ENCODE results near the gene PLAGL2.

The PLAGL2 gene

GRCh38 chr20:32158351-32158750, 49.2 kb downstream of the PLAGL2 start:
- H3K4me3 ChIP-seq (replicated peaks; ENCODE audit: low read depth, low read length), result no peak overlapping the region
- TF ChIP-seq, protein P1, sequence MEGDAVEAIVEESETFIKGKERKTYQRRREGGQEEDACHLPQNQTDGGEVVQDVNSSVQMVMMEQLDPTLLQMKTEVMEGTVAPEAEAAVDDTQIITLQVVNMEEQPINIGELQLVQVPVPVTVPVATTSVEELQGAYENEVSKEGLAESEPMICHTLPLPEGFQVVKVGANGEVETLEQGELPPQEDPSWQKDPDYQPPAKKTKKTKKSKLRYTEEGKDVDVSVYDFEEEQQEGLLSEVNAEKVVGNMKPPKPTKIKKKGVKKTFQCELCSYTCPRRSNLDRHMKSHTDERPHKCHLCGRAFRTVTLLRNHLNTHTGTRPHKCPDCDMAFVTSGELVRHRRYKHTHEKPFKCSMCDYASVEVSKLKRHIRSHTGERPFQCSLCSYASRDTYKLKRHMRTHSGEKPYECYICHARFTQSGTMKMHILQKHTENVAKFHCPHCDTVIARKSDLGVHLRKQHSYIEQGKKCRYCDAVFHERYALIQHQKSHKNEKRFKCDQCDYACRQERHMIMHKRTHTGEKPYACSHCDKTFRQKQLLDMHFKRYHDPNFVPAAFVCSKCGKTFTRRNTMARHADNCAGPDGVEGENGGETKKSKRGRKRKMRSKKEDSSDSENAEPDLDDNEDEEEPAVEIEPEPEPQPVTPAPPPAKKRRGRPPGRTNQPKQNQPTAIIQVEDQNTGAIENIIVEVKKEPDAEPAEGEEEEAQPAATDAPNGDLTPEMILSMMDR (IDR thresholded peaks at IDR 0.05; ENCODE audit: low read depth, low read length, missing control alignments), result no peak
- DNase-seq (ENCODE audit: extremely low read depth, low read depth), result no peak

DNA sequence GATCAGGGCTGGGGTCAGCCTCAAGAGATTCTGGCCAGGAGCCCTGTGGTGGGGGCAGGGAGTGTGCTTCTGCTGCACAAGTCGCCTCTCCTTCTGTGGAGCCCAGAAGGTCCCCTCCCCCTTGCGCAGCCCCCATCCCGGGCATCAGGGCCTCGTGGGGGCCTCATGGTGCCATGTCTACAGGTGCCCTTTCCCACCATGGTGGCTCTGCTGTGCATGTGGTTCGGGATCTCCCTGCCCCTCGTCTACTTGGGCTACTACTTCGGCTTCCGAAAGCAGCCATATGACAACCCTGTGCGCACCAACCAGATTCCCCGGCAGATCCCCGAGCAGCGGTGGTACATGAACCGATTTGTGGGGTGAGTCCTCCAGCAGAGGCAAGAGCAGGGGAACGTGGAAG, 49.9 kb downstream of the PLAGL2 start:
- H3K4me3 ChIP-seq (replicated peaks; ENCODE audit: low read depth, low read length), result no peak overlapping the region
- no peak for DNase-seq (ENCODE audit: extremely low read depth, low read depth)
- TF ChIP-seq, protein P1 (IDR thresholded peaks at IDR 0.05; ENCODE audit: low read depth, low read length, missing control alignments), result no peak

GRCh38 chr20:32155017-32155981, 52.2 kb downstream of the PLAGL2 start:
- DNase-seq (ENCODE audit: extremely low read depth, low read depth), result peak; percentile 38
- TF ChIP-seq, protein P1 (IDR thresholded peaks at IDR 0.05; ENCODE audit: low read depth, low read length, missing control alignments), result peak; percentile 22
- H3K4me3 ChIP-seq (replicated peaks; ENCODE audit: low read depth, low read length), result no peak overlapping the region

DNA sequence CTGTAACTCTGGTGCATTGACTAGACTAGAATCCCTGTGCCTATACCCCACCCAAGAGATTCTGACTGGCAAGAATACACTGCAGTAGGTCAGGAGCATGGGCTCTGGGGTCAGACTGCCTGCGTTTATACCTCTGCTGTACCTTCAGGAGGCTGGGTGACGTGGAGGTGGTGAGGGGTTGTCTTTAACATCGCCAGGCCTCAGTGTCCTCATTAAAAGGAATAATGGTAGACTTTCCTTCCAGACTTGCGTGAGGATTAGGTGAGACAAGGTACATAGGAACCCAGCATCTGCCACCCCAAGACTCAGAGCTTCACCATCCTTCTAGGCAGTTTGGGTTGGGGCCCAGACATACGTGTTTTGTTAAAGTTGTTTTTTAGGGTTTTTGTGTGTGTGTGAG, 53.8 kb downstream of the PLAGL2 start:
- DNase-seq (ENCODE audit: extremely low read depth, low read depth), result no peak

DNA sequence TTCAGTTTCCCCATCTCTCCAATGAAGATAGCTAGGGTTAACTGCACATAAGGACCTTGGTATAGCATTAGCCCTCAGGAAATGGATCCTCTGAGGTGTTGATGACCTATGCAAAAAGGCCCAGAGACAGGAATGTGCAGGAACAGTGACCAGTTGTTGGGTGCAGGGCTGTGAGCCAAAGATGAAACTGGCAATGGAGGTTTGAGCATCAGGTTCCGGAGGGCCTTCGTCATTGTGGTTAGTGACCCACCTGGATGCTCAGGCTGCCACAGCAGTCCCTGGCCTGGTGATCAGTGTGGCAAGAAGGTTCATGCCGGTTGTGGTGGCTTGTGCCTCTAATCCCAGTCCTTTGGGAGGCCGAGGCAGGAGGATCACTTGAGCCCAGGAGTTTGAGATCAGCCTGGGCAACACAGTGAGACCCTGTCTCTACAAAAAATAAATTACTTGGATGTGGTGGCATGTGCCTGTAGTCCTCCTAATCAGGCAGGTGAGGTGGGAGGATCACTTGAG, 54.3 kb downstream of the PLAGL2 start:
- TF ChIP-seq, protein P1 (IDR thresholded peaks at IDR 0.05; ENCODE audit: low read depth, low read length, missing control alignments), result no peak
- no peak overlapping the region for H3K4me3 ChIP-seq (replicated peaks; ENCODE audit: low read depth, low read length)
- DNase-seq (ENCODE audit: extremely low read depth, low read depth), result no peak

More for the DNA sequence above, 53.8 kb downstream of the PLAGL2 start:
- TF ChIP-seq, protein P1 (IDR thresholded peaks at IDR 0.05; ENCODE audit: low read depth, low read length, missing control alignments), result no peak
- H3K4me3 ChIP-seq (replicated peaks; ENCODE audit: low read depth, low read length), result no peak overlapping the region

DNA sequence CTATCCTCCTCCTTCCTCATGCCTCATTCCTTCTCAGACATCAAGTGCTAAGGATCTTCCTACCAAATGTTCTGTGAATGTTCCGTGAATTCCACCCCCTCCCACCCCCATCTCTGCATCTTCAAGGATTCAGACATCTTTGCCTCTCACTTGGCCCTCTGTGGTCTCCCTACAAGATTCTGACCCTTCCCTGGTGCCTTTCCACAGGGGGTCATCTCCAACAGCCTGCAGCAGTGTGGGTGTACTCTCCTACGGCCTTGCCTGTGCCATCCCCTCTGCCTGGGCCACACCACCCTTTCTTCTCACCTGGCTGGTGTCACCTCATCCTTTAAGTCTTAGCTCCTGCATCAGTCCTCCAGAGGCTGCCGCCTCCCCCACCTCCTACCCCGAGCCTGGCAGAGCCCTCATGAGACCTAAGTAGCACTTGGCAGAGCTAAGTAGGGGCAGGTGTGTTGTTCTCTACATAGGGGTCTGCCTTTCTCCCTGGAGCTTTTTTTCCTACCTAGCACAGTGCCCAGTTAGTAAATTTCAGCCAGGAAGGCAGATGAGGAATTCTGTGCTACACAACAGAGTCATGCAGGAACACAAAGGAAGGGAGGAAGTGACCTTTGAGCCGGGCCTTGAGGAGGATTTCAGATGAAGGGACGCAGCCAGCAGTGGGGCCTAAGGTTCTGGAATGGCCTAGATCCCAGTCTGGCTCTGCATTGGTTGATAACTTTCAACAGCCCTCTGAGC, 55.0 kb downstream of the PLAGL2 start:
- no peak for DNase-seq (ENCODE audit: extremely low read depth, low read depth)
- no peak overlapping the region for H3K4me3 ChIP-seq (replicated peaks; ENCODE audit: low read depth, low read length)
- TF ChIP-seq, protein P1 (IDR thresholded peaks at IDR 0.05; ENCODE audit: low read depth, low read length, missing control alignments), result no peak

Data from HFF-Myc (cell line).